HT1080 (cell line): ENCODE measurements around the gene TMEM255A. TPM values are rescaled to one million over a fixed set of nuclear protein-coding genes. Genes with fewer than 3 reads are reported as not detected.

Experiments
- DNase-seq: peaks from one replicate; pipeline ENCODE4 v3.0.0-alpha.2; 2015; ENCODE audit warnings: low read depth
- total RNA-seq: library from RNA; depleted of rRNA; stranded (reverse); fragments of >200 nt; shearing (Covaris generic); gene quantifications from 2 replicates; pipeline ENCODE4 v1.2.3, GENCODE V29; 2014

The TMEM255A gene
- total RNA-seq, 1 experiment from 2014 or later, result not detected

DNA sequence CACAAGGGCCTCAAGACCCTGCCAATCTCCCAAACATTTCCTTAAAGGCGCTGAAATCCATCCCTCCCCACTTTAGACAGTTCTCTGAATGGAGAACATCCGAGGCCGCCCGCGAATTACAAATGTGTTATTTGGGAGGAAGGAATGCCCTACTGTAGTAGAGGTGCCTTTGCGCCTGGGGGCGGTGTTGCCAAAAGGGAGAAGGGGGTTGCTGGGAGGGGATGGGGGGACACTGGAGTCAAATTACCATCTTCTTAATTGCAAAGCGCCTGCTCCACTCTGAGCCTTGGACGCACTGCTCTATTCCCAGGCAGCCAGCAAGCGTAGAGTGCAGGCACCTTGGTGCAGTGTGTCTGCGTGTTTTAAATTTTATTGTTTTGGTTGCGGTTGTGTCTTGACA, 2.7 kb downstream of the TMEM255A start:
- DNase-seq, result no peak

DNA sequence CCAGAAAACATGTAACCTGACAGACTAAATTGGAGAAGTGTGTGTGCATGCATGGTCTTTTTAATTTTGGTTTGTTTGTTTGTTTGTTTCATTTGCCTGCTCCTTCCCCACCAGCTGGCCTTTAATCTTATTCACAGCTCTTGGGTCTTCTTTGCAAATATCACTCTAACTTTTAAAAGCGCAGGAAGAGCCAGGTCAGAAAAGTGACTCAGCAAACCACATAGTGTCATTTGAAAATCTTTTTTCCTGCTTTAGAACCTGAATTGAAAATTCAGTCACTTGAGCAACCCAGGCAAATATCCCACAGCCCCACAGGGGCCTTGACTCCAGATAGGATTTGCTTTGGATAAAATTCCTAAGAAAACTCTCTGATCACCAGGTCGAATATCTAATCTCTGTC, 4.6 kb downstream of the TMEM255A start:
- DNase-seq, result peak; percentile 60

DNA sequence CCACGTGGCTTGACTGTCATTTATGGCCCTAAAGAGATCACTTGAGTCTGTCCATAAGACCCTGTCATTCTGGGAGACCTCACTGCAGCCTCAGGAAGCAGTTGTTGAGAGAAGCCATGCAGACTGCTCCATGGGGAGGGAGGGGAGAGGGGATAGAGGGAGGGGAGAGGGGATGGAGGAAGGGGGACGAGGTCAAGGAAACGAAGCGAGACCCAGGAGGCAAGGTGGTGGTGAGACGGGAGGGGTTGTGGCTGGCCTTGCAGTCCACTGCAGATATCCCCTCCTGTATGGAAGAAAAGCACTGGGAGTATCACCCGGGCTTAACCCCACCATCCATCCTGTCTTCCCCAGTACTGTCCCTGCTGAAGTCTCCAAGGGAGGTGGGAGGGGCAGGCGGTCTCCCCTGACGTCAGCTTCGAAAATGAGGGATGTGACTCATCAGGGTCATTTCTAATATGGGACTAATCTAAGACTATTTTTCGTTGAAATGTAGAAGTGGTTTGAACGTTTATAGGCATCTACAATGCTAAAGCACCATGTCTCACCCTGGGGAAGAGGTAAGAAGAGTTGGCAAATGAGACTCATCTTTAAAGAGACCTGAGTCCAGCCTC, 5.6 kb downstream of the TMEM255A start:
- peak; percentile 46 for DNase-seq

DNA sequence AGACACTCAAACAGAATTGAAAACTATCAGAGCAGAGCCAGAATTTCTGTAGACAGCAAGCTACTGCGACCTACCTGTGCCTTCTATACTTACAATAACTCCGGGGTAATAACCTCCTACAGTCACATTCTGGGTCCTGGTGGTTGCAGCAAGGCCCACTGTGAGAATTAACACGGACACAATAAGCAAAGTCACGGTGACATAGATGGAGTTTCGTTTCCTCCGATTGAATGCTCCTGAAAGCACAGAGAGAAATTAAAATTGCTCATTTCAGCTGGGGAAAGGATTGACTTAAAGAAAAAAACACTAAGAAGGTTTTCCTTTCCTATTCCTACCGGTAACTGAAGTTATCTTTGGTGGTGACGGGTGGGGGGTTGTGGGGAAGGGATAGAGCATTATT, 7.0 kb downstream of the TMEM255A start:
- no peak for DNase-seq

DNA sequence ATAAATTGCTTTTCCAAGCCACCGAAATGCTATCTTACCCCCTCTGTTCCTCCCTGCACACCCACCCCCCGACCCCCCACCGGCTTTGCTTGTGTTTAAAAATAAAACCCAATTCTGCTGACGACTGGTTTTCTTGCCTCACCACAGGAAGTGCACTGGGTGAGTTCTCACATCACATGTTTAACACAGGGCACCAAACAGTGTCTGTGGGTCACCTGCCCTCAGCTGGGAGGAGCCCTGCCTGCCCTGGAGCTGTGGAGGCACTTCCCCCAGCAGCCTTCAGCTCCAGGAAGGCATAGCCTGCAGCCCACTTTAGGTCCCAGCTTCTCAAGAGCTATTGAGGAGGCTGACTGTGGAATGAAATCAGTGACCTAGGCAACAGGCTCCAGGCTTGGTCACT, 8.8 kb downstream of the TMEM255A start:
- DNase-seq, result peak; percentile 2

DNA sequence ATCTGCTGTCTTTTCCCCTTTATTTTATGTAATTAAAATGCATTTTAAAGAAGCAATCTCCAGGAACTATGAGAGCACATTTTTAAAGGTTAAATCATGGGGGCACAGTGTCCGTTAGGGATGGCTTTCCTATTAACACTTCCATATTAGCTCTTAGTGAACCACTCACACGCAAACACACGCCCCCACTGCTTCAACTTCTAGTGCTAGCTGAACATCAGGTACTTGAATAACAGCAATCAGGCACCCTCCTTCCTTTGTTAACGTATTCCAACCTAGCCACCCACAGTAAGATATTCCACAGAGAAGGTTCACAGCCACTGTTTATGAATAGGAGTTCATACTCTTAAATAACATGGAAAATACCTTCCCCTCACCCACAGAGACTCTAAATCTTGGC, 9.3 kb downstream of the TMEM255A start:
- no peak for DNase-seq

DNA sequence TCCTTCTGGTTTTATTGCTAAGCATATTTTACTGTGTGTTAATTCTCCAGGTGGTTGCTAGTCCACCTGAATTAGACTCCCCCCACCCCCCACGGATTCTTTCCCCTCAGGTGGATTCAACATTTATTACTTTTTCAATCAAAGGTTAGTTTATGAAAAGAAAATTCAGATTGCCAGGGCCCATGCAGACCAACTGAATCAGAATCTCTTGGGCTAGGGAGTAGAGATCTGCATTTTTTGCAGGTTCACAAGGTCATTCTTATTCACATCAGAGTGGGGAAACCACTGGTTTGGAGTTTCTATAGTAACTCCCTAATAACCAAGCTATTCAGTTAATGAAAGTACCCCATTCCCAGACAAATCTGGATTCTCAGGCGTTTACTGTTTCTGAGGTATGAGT, 9.8 kb downstream of the TMEM255A start:
- DNase-seq, result no peak

DNA sequence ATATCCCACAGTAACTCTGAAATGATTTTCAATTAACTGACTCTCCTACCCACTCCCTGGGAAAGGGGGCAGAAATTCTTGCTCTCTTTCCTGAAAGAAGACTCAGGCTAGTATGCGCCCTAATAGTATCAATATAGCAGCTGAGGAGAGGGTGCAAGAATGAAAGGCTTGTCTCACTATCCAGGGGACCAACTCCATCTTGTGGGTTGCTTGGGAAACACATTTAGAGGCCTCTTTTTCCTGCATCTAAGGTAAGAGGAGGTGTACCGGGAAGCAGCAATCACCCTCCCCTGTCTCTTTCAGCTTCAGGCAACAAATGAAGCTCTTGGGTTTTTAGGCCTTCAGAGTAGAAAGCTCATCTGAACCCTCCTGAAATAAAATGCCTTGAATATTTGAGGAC, 11.3 kb downstream of the TMEM255A start:
- no peak for DNase-seq

DNA sequence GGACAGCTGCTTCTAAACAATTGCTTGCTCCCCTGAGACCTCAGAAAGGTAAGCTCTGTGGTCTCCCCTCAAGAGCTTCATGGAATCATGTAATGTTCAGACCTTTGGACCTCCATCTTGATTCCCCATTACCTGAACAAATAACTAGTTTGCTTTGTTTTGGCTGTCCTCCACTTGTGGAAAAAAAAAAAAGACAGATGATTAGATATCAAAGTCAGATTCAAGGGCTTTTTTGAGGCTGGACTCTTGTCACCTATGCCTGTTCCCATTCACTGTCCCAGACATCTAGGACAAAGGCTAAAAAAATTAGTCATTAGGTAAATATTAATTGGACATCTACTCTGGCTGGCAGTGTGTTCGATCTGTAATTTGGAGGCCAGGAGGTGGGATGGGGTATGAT, 13.3 kb downstream of the TMEM255A start:
- DNase-seq, result no peak

DNA sequence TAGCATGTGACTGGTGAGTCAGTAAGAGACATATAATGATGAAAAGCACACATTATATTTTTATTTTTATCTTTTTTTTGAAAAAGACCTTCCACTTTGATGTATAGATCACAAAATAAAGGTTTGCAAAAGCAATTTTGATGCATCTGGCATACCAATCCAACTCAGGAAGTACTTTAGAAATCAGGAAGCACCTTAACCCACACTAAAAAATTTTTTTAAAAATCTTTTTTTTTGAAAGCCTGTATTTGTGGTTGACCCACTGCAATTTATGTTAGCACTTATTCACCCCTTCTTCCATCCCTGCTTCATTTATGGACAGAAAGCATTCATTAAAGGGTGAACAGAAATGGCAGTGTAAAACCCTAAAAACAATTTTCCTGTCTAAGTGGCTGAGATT, 16.6 kb downstream of the TMEM255A start:
- DNase-seq, result no peak

DNA sequence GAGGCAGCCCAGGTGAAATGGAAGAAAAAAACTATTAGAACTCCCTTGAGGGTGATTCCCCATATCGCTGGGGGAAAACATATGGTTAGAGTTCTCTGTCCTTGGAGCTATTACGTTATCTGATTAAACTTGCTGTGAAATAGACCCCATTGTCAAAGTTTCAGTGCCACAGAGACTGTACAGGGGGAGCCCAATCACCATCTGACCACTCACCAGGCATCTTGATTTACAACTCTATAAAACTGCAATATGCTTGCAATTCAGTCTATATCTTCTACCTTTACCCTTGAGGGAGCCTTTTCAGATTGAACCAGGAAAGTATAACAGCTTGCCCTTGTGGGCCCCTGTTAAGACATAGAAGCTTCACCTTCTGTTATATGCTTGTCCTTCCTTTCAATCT, 18.2 kb downstream of the TMEM255A start:
- no peak for DNase-seq

DNA sequence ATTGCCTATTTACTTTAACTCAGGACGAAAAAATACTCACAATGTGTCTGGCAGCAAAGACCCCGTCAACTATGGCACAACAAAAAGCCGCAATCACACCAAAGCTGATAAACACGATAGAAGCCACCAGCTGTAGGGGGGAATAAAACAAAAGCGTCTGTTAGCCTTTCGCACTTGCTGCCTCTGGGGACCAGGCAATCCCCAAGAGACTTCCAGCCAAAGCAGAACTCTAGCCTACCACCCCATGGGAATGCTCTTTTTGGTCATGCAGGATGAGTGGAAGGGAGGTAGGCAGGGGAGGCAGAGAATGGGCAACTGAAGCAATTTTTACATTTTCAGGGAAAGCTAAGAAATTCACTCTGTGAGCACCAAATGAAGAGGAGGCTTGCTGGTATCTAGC, 20.1 kb downstream of the TMEM255A start:
- no peak for DNase-seq

DNA sequence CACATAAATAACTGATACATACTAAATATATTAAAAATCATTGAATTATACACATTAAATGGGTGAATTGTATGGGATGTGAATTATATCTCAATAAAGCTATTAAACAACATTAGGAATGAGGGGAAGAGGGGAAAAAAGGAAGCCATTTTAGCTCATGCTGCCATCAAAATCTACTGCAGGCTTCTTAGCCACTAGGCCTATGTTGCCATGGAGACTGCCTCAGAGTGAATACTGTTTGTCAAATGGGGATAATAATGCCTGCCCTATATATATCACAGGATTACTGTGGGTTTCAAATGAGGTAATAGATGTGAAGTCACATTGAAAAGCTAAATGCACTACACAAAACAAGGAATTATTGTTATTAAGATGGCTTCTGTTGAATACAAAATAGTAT, 21.2 kb downstream of the TMEM255A start:
- no peak for DNase-seq

DNA sequence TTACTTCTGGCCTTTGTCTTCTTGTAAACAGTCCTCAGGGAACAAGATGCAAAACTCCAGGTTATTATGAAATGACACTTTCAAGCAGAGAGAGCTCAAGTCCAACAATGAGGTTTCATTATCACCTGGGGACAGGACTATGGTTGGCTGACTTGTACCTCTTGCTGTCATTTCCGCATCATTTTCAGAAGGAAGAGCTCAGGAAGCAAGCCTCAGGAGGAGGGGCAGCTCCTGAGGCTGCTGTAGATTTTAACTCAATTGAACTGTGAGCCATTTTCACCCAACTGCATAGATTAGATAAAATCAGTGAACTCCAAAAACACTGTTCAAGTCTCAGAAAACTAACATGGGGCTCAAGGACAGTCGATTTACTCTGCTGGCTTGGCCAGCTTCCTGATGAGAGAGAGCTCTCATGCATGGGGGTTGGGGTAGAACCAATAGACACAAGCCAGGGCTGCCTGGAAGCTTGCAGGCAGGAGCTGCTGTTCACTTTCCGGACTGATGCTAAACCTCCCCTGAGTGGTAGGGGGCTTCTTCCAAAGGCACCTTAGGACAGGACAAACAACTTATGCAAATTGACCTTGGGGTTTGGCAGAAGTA, 23.6 kb downstream of the TMEM255A start:
- no peak for DNase-seq

DNA sequence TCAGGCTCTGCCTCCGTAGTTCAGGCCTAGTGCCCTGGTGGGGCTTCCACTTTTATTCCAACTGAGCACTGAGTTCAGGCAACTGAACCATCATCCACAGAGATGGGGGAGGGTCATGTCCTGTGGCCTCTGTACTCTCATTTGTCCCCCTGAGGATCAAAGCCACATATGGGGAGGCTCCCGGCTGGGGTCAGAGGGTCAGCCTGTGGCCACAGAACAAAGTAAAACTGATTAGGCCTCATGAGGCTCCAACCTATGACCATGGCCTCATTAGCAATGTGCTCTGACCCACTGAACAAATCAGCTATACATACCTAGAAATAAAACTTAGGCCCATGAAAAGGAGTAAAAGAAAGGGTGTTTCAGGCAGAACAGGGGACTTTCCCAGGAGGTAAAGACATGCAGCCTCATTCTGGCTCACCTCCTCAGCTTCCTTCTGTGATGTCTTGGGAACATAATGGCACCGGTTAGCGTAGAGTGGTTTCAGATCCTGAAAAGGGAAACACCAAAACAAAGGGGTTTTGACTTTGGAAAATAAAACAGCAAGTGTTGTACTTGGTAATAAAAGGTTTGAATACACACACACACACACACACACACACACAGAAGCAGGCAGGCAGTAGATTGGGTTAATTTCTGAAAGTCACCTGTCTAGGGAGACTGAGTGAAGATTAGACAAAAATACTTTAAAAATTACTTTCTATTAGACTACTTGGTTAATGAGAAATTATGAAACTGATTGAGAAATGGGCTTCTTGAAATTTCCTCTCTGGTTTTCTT, 24.3 kb downstream of the TMEM255A start:
- no peak for DNase-seq

DNA sequence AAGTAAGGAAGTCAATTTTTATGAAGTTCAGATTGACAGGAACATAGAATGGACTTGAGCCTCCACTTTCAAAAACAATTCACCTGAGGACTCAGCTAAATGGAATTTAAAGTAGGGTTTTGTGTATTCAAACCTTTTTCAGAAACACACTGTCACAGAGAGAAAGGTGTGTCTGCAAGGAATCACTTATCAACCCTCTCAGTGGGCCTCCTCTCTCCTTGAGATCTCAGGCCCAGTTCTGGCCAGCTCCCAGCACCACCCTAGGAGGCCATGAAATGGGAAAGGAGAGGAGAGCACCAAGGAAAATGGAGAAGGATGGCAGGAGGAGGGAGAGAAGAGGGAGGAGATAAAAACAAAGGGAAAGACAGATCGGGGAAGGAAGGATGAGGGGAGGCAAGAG, 28.6 kb downstream of the TMEM255A start:
- DNase-seq, result no peak

DNA sequence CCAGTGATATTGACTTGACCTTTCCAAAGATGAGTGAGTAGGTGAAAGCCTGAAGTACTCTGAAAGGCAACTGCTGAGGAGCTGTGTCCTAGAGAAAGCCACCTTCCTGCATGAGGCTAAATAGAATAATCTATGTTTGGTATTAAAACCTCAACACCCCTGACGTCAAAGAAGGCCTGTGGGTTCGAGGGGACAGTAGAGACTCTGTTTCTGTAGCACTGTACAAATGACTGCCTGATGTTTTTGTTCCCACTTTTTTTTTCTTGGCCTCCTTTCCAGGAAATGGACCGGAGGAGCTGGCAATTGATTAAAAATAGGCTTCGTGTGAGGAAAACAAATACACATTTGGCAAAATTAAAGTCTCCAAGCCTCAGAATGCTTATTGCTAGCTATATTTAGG, 29.5 kb downstream of the TMEM255A start:
- DNase-seq, result no peak

DNA sequence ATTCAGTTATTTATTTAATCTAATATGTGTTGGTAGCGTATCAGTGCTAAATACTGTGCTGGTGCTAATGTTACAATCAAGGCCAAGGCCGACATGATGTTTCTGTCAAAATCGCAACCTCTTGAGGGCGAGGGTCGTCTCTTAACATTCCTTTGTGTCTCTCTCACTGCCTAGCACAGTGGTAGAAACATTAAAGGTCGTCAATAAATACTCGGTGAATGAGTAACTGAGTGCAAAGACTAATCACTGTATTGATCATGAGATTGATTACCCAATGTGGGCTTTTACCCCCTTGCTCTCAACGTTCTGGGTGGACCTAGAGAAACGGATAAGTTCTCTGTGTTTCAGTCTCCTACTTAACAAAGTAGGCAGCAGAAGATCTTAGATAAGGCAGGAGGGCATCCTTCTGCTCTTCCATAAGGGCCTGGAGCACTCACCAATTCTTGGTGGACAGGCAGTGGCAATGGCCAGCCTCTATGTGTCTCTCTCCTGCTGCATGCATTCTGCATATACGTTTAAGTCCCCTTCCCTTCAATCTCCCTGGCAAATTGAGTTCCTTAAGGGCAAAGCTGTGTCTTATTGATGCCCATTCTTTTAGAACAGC, 30.1 kb downstream of the TMEM255A start:
- DNase-seq, result no peak

DNA sequence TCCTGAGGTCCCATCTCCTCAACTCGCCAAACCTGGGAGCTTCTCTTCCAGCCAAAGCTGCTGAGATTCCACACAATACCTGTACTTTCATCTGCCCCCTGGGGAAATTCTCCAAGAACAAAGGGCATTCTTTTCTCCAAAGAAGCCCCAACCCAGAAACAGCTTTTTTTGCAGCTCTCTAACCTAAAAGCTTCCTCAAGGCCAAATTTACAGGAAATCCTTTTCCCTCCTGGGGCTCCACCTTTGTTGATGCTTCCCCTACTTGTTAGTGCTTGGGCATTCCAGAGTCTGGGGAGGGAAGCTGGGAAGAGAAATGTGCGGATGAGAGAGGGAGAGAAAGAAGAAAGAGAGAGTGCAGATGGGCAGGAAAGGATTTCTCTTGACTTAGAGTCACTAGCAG, 36.3 kb downstream of the TMEM255A start:
- no peak for DNase-seq

DNA sequence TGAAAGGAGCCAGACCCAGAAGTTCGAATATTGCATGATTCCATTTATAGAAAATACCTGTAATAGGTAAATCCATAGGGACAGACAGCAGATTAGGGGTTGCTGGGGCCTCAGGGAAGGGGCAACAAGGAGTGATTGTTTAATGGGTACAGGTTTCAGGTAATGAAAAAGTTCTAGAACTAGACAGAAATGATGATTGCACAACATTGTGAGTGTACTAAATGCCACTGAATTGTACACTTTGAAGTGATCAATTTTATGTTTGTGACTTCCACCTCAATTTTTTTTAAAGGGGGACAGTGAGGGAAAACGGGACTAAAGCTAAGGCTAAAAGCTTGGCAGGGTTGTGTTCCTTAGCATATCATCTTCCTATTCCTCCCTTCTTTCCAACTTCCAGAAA, 37.1 kb downstream of the TMEM255A start:
- no peak for DNase-seq

DNA sequence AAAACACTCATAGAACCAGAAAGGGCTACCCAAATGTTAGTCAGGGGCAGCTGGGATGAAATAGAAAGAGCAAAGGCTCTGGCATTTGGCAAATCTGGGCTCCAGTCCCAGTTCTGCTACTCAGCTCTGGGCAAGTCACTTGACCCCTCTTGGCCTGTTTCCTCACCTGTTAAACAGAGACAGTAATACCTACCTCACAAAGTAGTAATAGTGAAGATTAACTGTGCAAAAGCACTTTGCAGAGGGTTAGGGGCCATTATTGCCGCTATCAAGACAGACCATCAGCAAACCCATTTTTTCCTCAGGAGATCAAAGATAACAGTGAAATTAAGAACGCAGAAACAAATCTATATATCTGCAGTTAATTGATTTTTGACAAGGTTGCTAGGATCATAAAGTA, 40.0 kb downstream of the TMEM255A start:
- no peak for DNase-seq

DNA sequence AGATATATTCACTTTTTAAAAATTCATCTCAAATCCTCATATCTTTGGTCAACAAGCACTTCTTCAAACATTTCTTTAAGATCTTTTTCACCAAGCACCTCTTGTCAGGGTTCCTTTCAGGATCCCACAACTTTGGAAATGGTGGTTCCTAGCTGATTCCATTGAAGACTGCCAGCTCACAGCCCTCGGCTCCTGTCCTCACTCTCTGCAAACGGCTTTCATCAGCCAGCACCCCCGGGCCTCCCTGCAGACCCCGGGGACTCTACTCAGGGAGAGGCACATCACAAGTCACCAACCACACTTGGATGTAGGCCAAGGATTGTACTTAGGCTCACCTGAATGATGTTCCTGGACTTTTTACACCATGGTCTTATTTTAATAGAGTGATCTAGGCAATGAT, 40.7 kb downstream of the TMEM255A start:
- DNase-seq, result no peak
